Activated naive CD4-positive, alpha-beta T cell (primary cell): ENCODE measurements around the gene TMEM222.
A peak's percentile ranks its signal among the peaks of the same experiment; 100 is the strongest.
"Not testable (repeated sequence)": the region's sequence is repeated elsewhere in the genome, so short reads cannot be mapped to it uniquely, and the experiment has no call there.

Experiments
- DNase-seq, 4 experiments: peaks; one replicate each; lab custom pipeline; 2025; lab: John Stamatoyannopoulos, UW

TMEM222 gene

GRCh38 chr1:27380766-27381733 is 59.1 kb downstream of the TMEM222 start:
- DNase-seq = no peak

DNA sequence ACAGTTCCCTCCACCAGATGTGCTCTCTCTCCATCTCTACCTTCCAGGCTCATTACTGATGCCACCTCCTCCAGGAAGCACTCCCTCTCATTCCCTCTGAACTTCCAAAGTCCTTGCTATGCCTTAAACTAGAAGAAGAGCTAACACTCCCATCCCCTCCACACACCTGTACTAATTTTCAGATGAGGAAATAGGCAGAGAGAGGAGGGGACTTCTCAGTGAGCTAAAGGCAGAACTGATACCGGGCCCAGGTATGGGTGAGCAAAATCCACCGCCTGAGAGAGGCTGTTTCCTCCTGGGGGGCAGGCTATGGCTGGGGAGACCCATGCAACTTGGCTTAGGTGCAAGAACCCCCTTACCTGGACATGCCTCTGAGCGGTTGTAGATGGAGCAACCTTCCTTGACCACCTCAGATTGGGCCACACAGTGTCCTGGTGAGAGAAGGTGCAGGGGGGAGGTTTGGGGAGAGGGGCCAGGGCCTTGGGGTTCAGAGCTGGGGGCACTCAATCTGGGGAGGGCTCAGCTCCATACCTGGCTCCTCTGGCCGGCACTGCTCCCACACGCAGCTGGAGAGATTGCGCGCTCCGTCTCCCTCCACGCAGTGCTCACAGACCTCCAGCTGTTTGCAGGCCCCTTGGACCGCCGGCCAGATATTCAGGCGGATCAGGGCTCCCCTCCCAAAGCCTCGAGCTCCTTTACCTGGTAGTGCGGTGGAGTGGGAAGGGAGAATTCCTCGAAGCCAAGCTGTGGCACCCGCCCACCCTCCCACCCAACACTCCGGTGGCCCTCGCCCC is 60.2 kb downstream of the TMEM222 start:
- no peak for DNase-seq

GRCh38 chr1:27383039-27383605 is 61.2 kb downstream of the TMEM222 start, which contains the start of gene CD164L2:
CD164L2 (minus strand) TSS chr1:27383333; CDS start chr1:27383239, 94 bp downstream.
- DNase-seq = peak in 2 of 4 experiments; percentile 16 to 30

DNA sequence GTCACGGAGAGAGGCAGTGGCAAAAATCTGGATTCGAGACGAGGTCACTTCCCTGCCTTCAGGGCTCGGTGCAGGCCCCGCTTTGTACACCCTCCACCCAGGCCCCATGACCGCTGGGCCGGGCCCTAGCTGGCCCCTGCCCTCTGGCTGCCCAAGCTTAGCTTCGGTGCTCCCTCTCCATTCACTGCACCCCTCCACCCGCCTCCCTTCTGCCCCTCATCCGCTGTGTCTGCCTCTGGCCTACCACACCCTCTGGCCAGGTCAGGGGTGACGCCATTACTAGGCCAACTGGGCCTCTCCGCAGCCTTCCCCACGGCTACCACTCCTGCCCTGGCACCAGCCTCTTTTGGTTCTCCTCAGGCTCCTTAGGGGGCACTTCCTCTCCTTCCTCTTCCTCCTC is 61.7 kb downstream of the TMEM222 start:
- DNase-seq = no peak

DNA sequence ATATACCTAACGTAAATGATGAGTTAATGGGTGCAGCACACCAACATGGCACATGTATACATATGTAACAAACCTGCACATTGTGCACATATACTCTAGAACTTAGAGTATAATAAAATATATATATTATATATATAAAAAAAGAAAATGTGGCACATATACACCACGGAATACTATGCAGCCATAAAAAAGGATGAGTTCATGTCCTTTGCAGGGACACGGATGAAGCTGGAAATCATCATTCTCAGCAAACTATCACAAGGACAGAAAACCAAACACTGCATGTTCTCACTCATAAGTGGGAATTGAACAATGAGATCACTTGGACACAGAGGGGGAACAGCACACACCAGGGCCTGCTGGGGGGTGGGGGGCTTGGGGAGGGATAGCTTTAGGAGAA is 62.8 kb downstream of the TMEM222 start:
- DNase-seq = not testable (repeated sequence)
